Measurements from ENCODE around the gene ZC3H7A. TPM values are rescaled to one million over a fixed set of nuclear protein-coding genes. Genes with fewer than 3 reads are reported as not detected.
A peak's percentile ranks its signal among the peaks of the same experiment; 100 is the strongest.

ZC3H7A gene
- total and polyA plus RNA-seq, 2 of the 13 experiments (the other 11 are each of a cell fraction or from before 2014, with no cell fraction given), result 29.2 to 36.8 TPM

- TF ChIP-seq KIAA2018 (CRISPR knock-in tag; IDR thresholded peaks at IDR 0.05; ENCODE audit: borderline replicate concordance) (peak; percentile 77; the same call in 1 of the 2 replicates), NKX3-1 (CRISPR knock-in tag; IDR thresholded peaks at IDR 0.05) (peak; percentile 94), PHF21A (CRISPR knock-in tag; IDR thresholded peaks at IDR 0.05) (peak; percentile 90), CEBPB (IDR thresholded peaks at IDR 0.05; ENCODE audit: borderline replicate concordance, low read depth, low read length) (peak; percentile 53; the same call in 1 of the 2 replicates), ZNF576 (CRISPR knock-in tag; IDR thresholded peaks at IDR 0.05) (peak; percentile 92), PRMT3 (CRISPR knock-in tag; IDR thresholded peaks at IDR 0.05; ENCODE audit: borderline replicate concordance, low read depth) (peak; percentile 51; the same call in 1 of the 2 replicates), ZNF572 (CRISPR knock-in tag; IDR thresholded peaks at IDR 0.05) (no peak; the same call in 1 of the 2 replicates), RELA (CRISPR knock-in tag; IDR thresholded peaks at IDR 0.05) (peak; percentile 93; the same call in 1 of the 2 replicates), SNRNP70 (IDR thresholded peaks at IDR 0.05; ENCODE audit: low read depth, low read length) (no peak), ZNF567 (CRISPR knock-in tag; IDR thresholded peaks at IDR 0.05; ENCODE audit: borderline replicate concordance) (peak; percentile 99), XBP1 (CRISPR knock-in tag; IDR thresholded peaks at IDR 0.05) (peak; percentile 94), HNRNPLL (IDR thresholded peaks at IDR 0.05; ENCODE audit: low read depth, low read length, poor library complexity, severe bottlenecking) (peak; percentile 91), RBM39 (IDR thresholded peaks at IDR 0.05; ENCODE audit: low read depth, low read length, poor library complexity, severe bottlenecking) (peak; percentile 89), ZNF484 (CRISPR knock-in tag; IDR thresholded peaks at IDR 0.05; ENCODE audit: borderline replicate concordance, low read depth) (peak; percentile 90; the same call in 1 of the 2 replicates)
- TF ChIP-seq, protein P1, sequence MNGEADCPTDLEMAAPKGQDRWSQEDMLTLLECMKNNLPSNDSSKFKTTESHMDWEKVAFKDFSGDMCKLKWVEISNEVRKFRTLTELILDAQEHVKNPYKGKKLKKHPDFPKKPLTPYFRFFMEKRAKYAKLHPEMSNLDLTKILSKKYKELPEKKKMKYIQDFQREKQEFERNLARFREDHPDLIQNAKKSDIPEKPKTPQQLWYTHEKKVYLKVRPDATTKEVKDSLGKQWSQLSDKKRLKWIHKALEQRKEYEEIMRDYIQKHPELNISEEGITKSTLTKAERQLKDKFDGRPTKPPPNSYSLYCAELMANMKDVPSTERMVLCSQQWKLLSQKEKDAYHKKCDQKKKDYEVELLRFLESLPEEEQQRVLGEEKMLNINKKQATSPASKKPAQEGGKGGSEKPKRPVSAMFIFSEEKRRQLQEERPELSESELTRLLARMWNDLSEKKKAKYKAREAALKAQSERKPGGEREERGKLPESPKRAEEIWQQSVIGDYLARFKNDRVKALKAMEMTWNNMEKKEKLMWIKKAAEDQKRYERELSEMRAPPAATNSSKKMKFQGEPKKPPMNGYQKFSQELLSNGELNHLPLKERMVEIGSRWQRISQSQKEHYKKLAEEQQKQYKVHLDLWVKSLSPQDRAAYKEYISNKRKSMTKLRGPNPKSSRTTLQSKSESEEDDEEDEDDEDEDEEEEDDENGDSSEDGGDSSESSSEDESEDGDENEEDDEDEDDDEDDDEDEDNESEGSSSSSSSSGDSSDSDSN (CRISPR knock-in tag; IDR thresholded peaks at IDR 0.05), result peak; percentile 99
- TF ChIP-seq, protein P2, sequence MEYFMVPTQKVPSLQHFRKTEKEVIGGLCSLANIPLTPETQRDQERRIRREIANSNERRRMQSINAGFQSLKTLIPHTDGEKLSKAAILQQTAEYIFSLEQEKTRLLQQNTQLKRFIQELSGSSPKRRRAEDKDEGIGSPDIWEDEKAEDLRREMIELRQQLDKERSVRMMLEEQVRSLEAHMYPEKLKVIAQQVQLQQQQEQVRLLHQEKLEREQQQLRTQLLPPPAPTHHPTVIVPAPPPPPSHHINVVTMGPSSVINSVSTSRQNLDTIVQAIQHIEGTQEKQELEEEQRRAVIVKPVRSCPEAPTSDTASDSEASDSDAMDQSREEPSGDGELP (IDR thresholded peaks at IDR 0.05; ENCODE audit: borderline replicate concordance, low read depth), result peak; percentile 58; the same call in 1 of the 2 replicates
These were observed at the start of gene ZC3H7A (continued) for GRCh38 chr16:11797166-11797956.

Measured in HepG2 (cell line).